Measurements from ENCODE around the gene LOXL4. TPM values are rescaled to one million over a fixed set of nuclear protein-coding genes. Genes with fewer than 3 reads are reported as not detected.

Gene LOXL4
- total and polyA plus RNA-seq, 7 experiments from 2014 or later = not detected

- ChIA-PET POLR2A (no interaction called here), CTCF (no interaction called here)
- DNase-seq (no peak), ATAC-seq (no peak)
- Histone ChIP-seq H3K4me1 (ENCODE audit: control insufficient read depth in 2 of 2, insufficient read depth in 2 of 2, low read length in 2 of 2) (no peaks in the 10 kb centered on the region), H3K27me3 (ENCODE audit: control insufficient read depth in 2 of 2, insufficient read depth in 2 of 2, low read length in 2 of 2) (peaks cover 0 to 9% of the 10 kb centered on the region in 2 donors), H3K27ac (ENCODE audit: low read depth, low read length) (no peak overlapping the region), H3K36me3 (ENCODE audit: control insufficient read depth in 2 of 3, insufficient read depth in 3 of 3, low read length in 3 of 3) (no peaks in the 10 kb centered on the region), H3K9me3 (ENCODE audit: control insufficient read depth in 2 of 3, low read length in 3 of 3) (no peaks in the 10 kb centered on the region), H3K4me3 (ENCODE audit: low read length) (no peak overlapping the region)
- H3K4me1 Mint-ChIP-seq = peaks cover 0 to 17% (median 6%) of the 10 kb centered on the region in 7 donors
- no peaks in the 10 kb centered on the region for H3K9me3 Mint-ChIP-seq
- intact Hi-C loops (cut with micrococcal nuclease) = no loop called here
- no peak overlapping the region for H3K4me3 Mint-ChIP-seq
- H3K36me3 Mint-ChIP-seq = no peaks in the 10 kb centered on the region
- H3K27ac Mint-ChIP-seq = no peak overlapping the region
- peaks cover 52 to 73% (median 56%) of the 10 kb centered on the region in 5 donors for H3K27me3 Mint-ChIP-seq
Measured at GRCh38 chr10:98270786-98271185, 2.8 kb upstream of the LOXL4 start.

- ChIA-PET CTCF (no interaction called here), POLR2A (no interaction called here)
- intact Hi-C loops (cut with micrococcal nuclease) = no loop called here
- DNase-seq = no peak
- Histone ChIP-seq H3K9me3 (ENCODE audit: control insufficient read depth in 2 of 3, low read length in 3 of 3) (no peaks in the 10 kb centered on the region), H3K36me3 (ENCODE audit: control insufficient read depth in 2 of 3, insufficient read depth in 3 of 3, low read length in 3 of 3) (no peaks in the 10 kb centered on the region), H3K27ac (ENCODE audit: low read depth, low read length) (no peak overlapping the region), H3K4me3 (ENCODE audit: low read length) (no peak overlapping the region), H3K4me1 (ENCODE audit: control insufficient read depth in 2 of 2, insufficient read depth in 2 of 2, low read length in 2 of 2) (no peaks in the 10 kb centered on the region), H3K27me3 (ENCODE audit: control insufficient read depth in 2 of 2, insufficient read depth in 2 of 2, low read length in 2 of 2) (peaks cover 0 to 9% of the 10 kb centered on the region in 2 donors)
- Mint-ChIP-seq H3K4me1 (peaks cover 0 to 17% (median 6%) of the 10 kb centered on the region in 7 donors), H3K36me3 (no peaks in the 10 kb centered on the region), H3K27me3 (peaks cover 46 to 74% (median 56%) of the 10 kb centered on the region in 5 donors), H3K4me3 (peak overlapping the region in 2 of 10 donors; percentile 13 to 51), H3K9me3 (no peaks in the 10 kb centered on the region), H3K27ac (no peak overlapping the region)
- no peak for ATAC-seq
Measured at GRCh38 chr10:98270073-98270740, 2.2 kb upstream of the LOXL4 start.

GRCh38 chr10:98269435-98269912 is 1.5 kb upstream of the LOXL4 start:
- CTCF ChIA-PET = no interaction called here
- no peak for ATAC-seq
- peak overlapping the region in 4 of 10 donors; percentile 61 to 77 (median 64) for H3K4me3 Mint-ChIP-seq

GRCh38 chr10:98268694-98269431 is 869 bp upstream of the LOXL4 start:
- Histone ChIP-seq H3K4me3 (ENCODE audit: low read length) (no peak overlapping the region), H3K4me1 (ENCODE audit: control insufficient read depth in 2 of 2, insufficient read depth in 2 of 2, low read length in 2 of 2) (no peaks in the 10 kb centered on the region), H3K27me3 (ENCODE audit: control insufficient read depth in 2 of 2, insufficient read depth in 2 of 2, low read length in 2 of 2) (peaks cover 0 to 9% of the 10 kb centered on the region in 2 donors), H3K36me3 (ENCODE audit: control insufficient read depth in 2 of 3, insufficient read depth in 3 of 3, low read length in 3 of 3) (no peaks in the 10 kb centered on the region), H3K9me3 (ENCODE audit: control insufficient read depth in 2 of 3, low read length in 3 of 3) (no peaks in the 10 kb centered on the region), H3K27ac (ENCODE audit: low read depth, low read length) (no peak overlapping the region)
- no peaks in the 10 kb centered on the region for H3K36me3 Mint-ChIP-seq
- intact Hi-C loops (cut with micrococcal nuclease) = no loop called here
- peak overlapping the region; percentile 12 to 77 (median 61) for H3K4me3 Mint-ChIP-seq
- ChIA-PET CTCF (no interaction called here), POLR2A (no interaction called here)
- H3K27me3 Mint-ChIP-seq = peaks cover 42 to 68% (median 56%) of the 10 kb centered on the region in 5 donors
- H3K4me1 Mint-ChIP-seq = peaks cover 0 to 17% (median 6%) of the 10 kb centered on the region in 7 donors
- ATAC-seq = peak; percentile 5
- no peak for DNase-seq
- peak overlapping the region in 1 of 9 donors; percentile 59 for H3K27ac Mint-ChIP-seq
- H3K9me3 Mint-ChIP-seq = no peaks in the 10 kb centered on the region

More at GRCh38 chr10:98269435-98269912, 1.5 kb upstream of the LOXL4 start:
- H3K27me3 ChIP-seq (ENCODE audit: control insufficient read depth in 2 of 2, insufficient read depth in 2 of 2, low read length in 2 of 2) = peaks cover 0 to 9% of the 10 kb centered on the region in 2 donors
- no peaks in the 10 kb centered on the region for H3K4me1 ChIP-seq (ENCODE audit: control insufficient read depth in 2 of 2, insufficient read depth in 2 of 2, low read length in 2 of 2)
- H3K9me3 ChIP-seq (ENCODE audit: control insufficient read depth in 2 of 3, low read length in 3 of 3) = no peaks in the 10 kb centered on the region
- peaks cover 0 to 17% (median 6%) of the 10 kb centered on the region in 7 donors for H3K4me1 Mint-ChIP-seq
- H3K36me3 ChIP-seq (ENCODE audit: control insufficient read depth in 2 of 3, insufficient read depth in 3 of 3, low read length in 3 of 3) = no peaks in the 10 kb centered on the region
- no peak overlapping the region for H3K4me3 ChIP-seq (ENCODE audit: low read length)
- no peaks in the 10 kb centered on the region for H3K9me3 Mint-ChIP-seq
- intact Hi-C loops (cut with micrococcal nuclease) = no loop called here
- POLR2A ChIA-PET = no interaction called here
- H3K27ac ChIP-seq (ENCODE audit: low read depth, low read length) = no peak overlapping the region
- DNase-seq = no peak
- no peak overlapping the region for H3K27ac Mint-ChIP-seq
- H3K36me3 Mint-ChIP-seq = no peaks in the 10 kb centered on the region
- peaks cover 43 to 71% (median 56%) of the 10 kb centered on the region in 5 donors for H3K27me3 Mint-ChIP-seq

- no peak overlapping the region for H3K27ac ChIP-seq (ENCODE audit: low read depth, low read length)
- no peaks in the 10 kb centered on the region for H3K36me3 ChIP-seq (ENCODE audit: control insufficient read depth in 2 of 3, insufficient read depth in 3 of 3, low read length in 3 of 3)
- ChIA-PET POLR2A (no interaction called here), CTCF (no interaction called here)
- Mint-ChIP-seq H3K27me3 (peaks cover 42 to 55% (median 53%) of the 10 kb centered on the region in 5 donors), H3K4me1 (peaks cover 0 to 17% (median 6%) of the 10 kb centered on the region in 7 donors), H3K4me3 (peak overlapping the region; percentile 29 to 80 (median 66)), H3K9me3 (no peaks in the 10 kb centered on the region), H3K36me3 (no peaks in the 10 kb centered on the region), H3K27ac (no peak overlapping the region)
- intact Hi-C loops (cut with micrococcal nuclease) = no loop called here
- H3K9me3 ChIP-seq (ENCODE audit: control insufficient read depth in 2 of 3, low read length in 3 of 3) = no peaks in the 10 kb centered on the region
- H3K4me3 ChIP-seq (ENCODE audit: low read length) = no peak overlapping the region
- ATAC-seq (no peak), DNase-seq (no peak)
- no peaks in the 10 kb centered on the region for H3K4me1 ChIP-seq (ENCODE audit: control insufficient read depth in 2 of 2, insufficient read depth in 2 of 2, low read length in 2 of 2)
- peaks cover 0 to 9% of the 10 kb centered on the region in 2 donors for H3K27me3 ChIP-seq (ENCODE audit: control insufficient read depth in 2 of 2, insufficient read depth in 2 of 2, low read length in 2 of 2)
Measured at GRCh38 chr10:98267069-98267893, 713 bp downstream of the LOXL4 start.

GRCh38 chr10:98266647-98267046 is 1.3 kb downstream of the LOXL4 start:
- H3K27ac ChIP-seq (ENCODE audit: low read depth, low read length) = no peak overlapping the region
- ChIA-PET CTCF (no interaction called here), POLR2A (no interaction called here)
- Mint-ChIP-seq H3K4me3 (peak overlapping the region in 7 of 10 donors; percentile 16 to 72 (median 61)), H3K9me3 (no peaks in the 10 kb centered on the region), H3K36me3 (no peaks in the 10 kb centered on the region), H3K4me1 (peaks cover 0 to 17% (median 6%) of the 10 kb centered on the region in 7 donors), H3K27me3 (peaks cover 41 to 53% (median 50%) of the 10 kb centered on the region in 5 donors), H3K27ac (no peak overlapping the region)
- ATAC-seq = no peak
- H3K9me3 ChIP-seq (ENCODE audit: control insufficient read depth in 2 of 3, low read length in 3 of 3) = no peaks in the 10 kb centered on the region
- DNase-seq = no peak
- intact Hi-C loops (cut with micrococcal nuclease) = no loop called here
- no peaks in the 10 kb centered on the region for H3K36me3 ChIP-seq (ENCODE audit: control insufficient read depth in 2 of 3, insufficient read depth in 3 of 3, low read length in 3 of 3)
- no peaks in the 10 kb centered on the region for H3K4me1 ChIP-seq (ENCODE audit: control insufficient read depth in 2 of 2, insufficient read depth in 2 of 2, low read length in 2 of 2)
- peaks cover 0 to 9% of the 10 kb centered on the region in 2 donors for H3K27me3 ChIP-seq (ENCODE audit: control insufficient read depth in 2 of 2, insufficient read depth in 2 of 2, low read length in 2 of 2)
- no peak overlapping the region for H3K4me3 ChIP-seq (ENCODE audit: low read length)

Data from naive thymus-derived CD4-positive, alpha-beta T cell (primary cell).